ENCODE measurements around the gene DDR2.

DNA sequence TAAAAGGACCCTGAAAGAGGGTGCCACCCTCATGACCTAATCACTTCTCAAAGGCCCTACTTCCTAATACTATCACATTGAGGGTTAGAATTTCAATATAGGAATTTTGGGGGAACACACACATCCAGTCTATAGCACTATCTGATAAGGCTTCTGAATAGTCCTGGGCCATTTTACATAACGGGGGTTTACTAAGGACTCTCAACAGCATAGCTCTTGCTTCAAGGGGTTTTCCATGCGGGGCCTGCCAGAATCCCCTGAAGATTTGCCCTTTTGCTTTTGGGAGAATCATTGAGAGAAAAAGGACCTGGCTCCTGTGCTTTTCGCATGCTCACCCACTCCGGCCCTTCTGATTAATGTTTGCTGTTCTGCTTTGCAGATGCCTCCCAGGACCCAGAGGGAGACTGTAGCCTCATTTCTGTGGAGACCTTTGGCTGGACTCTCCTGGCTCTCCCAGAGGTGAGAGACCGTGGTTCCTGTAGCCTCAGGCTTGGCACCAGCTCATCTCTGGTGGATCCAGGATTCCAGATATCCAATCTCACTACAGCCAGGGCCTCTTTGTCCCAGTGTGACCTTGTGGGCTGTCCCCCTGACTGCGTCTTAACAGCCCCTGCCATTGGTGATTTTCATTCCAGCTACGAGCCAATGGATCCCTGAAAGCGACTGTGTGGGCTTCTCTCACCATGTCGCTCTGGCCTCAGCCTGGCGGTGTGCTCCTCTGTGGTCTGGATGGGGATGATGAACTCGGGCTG, 72.6 kb downstream of the DDR2 start:
- no peak for TF ChIP-seq CTCF (IDR thresholded peaks at IDR 0.05)
- no peak for TF ChIP-seq POLR2A (IDR thresholded peaks at IDR 0.05)
- no peak for TF ChIP-seq EP300 (IDR thresholded peaks at IDR 0.05)
